HepG2 (cell line): ENCODE data around the gene TDG. TPM values are rescaled to one million over a fixed set of nuclear protein-coding genes. Genes with fewer than 3 reads are reported as not detected.

Experiments used
- ATAC-seq: fragments of 200-7000 bp; cut with Tn5 transposase; 3 replicates; pipeline ENCODE4 v1.9.1; 2020; ENCODE audit warnings: mild to moderate bottlenecking, moderate library complexity
- BruUV-seq: library from RNA; stranded (reverse); fragments of 400-500 nt; replicated peaks from 2 replicates; lab custom pipeline; 2021; lab: Mats Ljungman, UMichigan
- CTCF ChIA-PET: fragments of 300-600 bp; formaldehyde crosslinking; extraction: SDS; loops from one replicate; lab custom pipeline; 2021; ENCODE audit warnings: low total read pairs, inconsistent platforms, low intra/inter-chr PET ratio; lab: Yijun Ruan, JAX
- POLR2A ChIA-PET: fragments of 350-600 bp; sonication (Branson Sonifier 250); formaldehyde crosslinking; loops from one replicate; lab custom pipeline; 2020; ENCODE audit warnings: antibody characterized with exemption, inconsistent platforms; lab: Yijun Ruan, JAX
- DNase-seq: peaks from one replicate; pipeline ENCODE4 v3.0.0-alpha.2; 2015; ENCODE audit warnings: low spot score
- FAIRE-seq: peaks from 3 replicates; lab custom pipeline; 2011; peaks lifted over from hg19 to GRCh38; lab: Jason Lieb, UNC
- H2AFZ ChIP-seq: one replicate; pipeline ENCODE4 v1.6.1; 2011; ENCODE audit warnings: low read length, inconsistent platforms
- H3K27ac ChIP-seq: fragments of 300-600 bp; 3 replicates; pipeline ENCODE4 v1.8.0; 2011; ENCODE audit warnings: mixed run types, mild to moderate bottlenecking, mixed read lengths, low read length, inconsistent platforms; ENCODE audit not compliant: insufficient read depth; ENCODE audit errors: extremely low read length
- H3K27me3 ChIP-seq, 2 experiments: fragments of 200-600 bp in 1 of 2; 2 replicates in 1 of 2; 3 replicates in 1 of 2; pipeline versions ENCODE4 v1.6.0 to v1.8.0; 2011; ENCODE audit warnings: low read length in 2 of 2, mild to moderate bottlenecking in 2 of 2, moderate library complexity in 2 of 2, inconsistent platforms in 1 of 2; ENCODE audit not compliant: insufficient read depth in 2 of 2, control insufficient read depth in 1 of 2
- H3K36me3 ChIP-seq, 2 experiments: fragments of 200-600 bp in 1 of 2; replicated peaks in 1 of 2; 2 replicates in 1 of 2; 3 replicates in 1 of 2; pipeline versions ENCODE4 v1.5.1 to v1.8.0; 2011; ENCODE audit warnings: low read length in 2 of 2, inconsistent platforms in 1 of 2; ENCODE audit not compliant: insufficient read depth in 2 of 2, control insufficient read depth in 1 of 2
- H3K4me1 ChIP-seq: 2 replicates; pipeline ENCODE4 v1.5.1; 2012; ENCODE audit warnings: low read length, inconsistent platforms; ENCODE audit not compliant: insufficient read depth
- H3K4me2 ChIP-seq: 2 replicates; pipeline ENCODE4 v1.6.0; 2011; ENCODE audit warnings: low read depth, low read length, inconsistent platforms
- H3K4me3 ChIP-seq, 3 experiments: fragments of 200-600 bp in 1 of 3; sonication (generic), shearing (Covaris generic) in 1 of 3; replicated peaks in 1 of 3; 2 replicates each; pipeline ENCODE4 v1.5.1; 2011 to 2016; ENCODE audit warnings: low read length in 3 of 3, inconsistent platforms in 2 of 3, low read depth in 2 of 3, mild to moderate bottlenecking in 2 of 3, control low read depth in 1 of 3, mixed read lengths in 1 of 3; ENCODE audit not compliant: insufficient read depth in 1 of 3
- H3K79me2 ChIP-seq: one replicate; pipeline ENCODE4 v1.6.1; 2011; ENCODE audit warnings: low read length, inconsistent platforms; ENCODE audit not compliant: insufficient read depth
- H3K9ac ChIP-seq: 2 replicates; pipeline ENCODE4 v1.6.0; 2011; ENCODE audit warnings: mild to moderate bottlenecking, low read depth, low read length, inconsistent platforms; ENCODE audit not compliant: insufficient read depth
- H3K9me3 ChIP-seq: 2 replicates; pipeline ENCODE4 v1.5.1; 2012; ENCODE audit warnings: mild to moderate bottlenecking, low read length
- H4K20me1 ChIP-seq: 2 replicates; pipeline ENCODE4 v1.6.0; 2011; ENCODE audit warnings: inconsistent platforms, mild to moderate bottlenecking, low read length, moderate library complexity; ENCODE audit not compliant: insufficient read depth
- ARID4A ChIP-seq: sonication (generic); formaldehyde crosslinking; IDR thresholded peaks from 2 replicates; pipeline ENCODE4 v1.5.0; 2020; ENCODE audit warnings: mild to moderate bottlenecking, missing genetic modification reagents, borderline replicate concordance
- CENPBD1 ChIP-seq: sonication (generic); formaldehyde crosslinking; IDR thresholded peaks from 2 replicates; pipeline ENCODE4 v1.8.0; 2022; ENCODE audit warnings: missing genetic modification reagents, low read depth, mild to moderate bottlenecking, borderline replicate concordance
- ERF ChIP-seq: IDR thresholded peaks from 2 replicates; pipeline ENCODE4 v1.6.1; 2018; ENCODE audit warnings: missing biosample characterization, missing genetic modification reagents
- FOXC1 ChIP-seq: sonication (generic); formaldehyde crosslinking; IDR thresholded peaks from 2 replicates; pipeline ENCODE4 v1.8.0; 2022; ENCODE audit warnings: mild to moderate bottlenecking, missing genetic modification reagents, borderline replicate concordance
- HCFC1 ChIP-seq: fragments of 150-350 bp; IDR thresholded peaks from 2 replicates; pipeline ENCODE4 v1.6.1; 2014; ENCODE audit warnings: low read depth, low read length
- HIC2 ChIP-seq: sonication (generic); formaldehyde crosslinking; IDR thresholded peaks from 2 replicates; pipeline ENCODE4 v1.9.0; 2022; ENCODE audit warnings: low read depth, missing genetic modification reagents
- MYC ChIP-seq: sonication (generic); formaldehyde crosslinking; IDR thresholded peaks from 2 replicates; pipeline ENCODE4 v1.9.0; 2021; ENCODE audit warnings: missing genetic modification reagents, borderline replicate concordance
- RFXAP ChIP-seq: sonication (generic); formaldehyde crosslinking; IDR thresholded peaks from 2 replicates; pipeline ENCODE4 v1.4.0; 2020; ENCODE audit warnings: missing genetic modification reagents, borderline replicate concordance
- SPEN ChIP-seq: sonication (generic); formaldehyde crosslinking; IDR thresholded peaks from 2 replicates; pipeline ENCODE4 v1.5.1; 2020; ENCODE audit warnings: low read depth, mild to moderate bottlenecking, missing genetic modification reagents
- ZC3H4 ChIP-seq: sonication (generic); formaldehyde crosslinking; IDR thresholded peaks from 2 replicates; pipeline ENCODE4 v1.4.0; 2020; ENCODE audit warnings: missing genetic modification reagents, borderline replicate concordance
- ZNF12 ChIP-seq: sonication (generic); formaldehyde crosslinking; IDR thresholded peaks from 2 replicates; pipeline ENCODE4 v1.5.0; 2020; ENCODE audit warnings: missing genetic modification reagents
- ZNF30 ChIP-seq: sonication (generic); formaldehyde crosslinking; IDR thresholded peaks from 2 replicates; pipeline ENCODE4 v1.5.0; 2020; ENCODE audit warnings: mild to moderate bottlenecking, missing genetic modification reagents
- ZNF362 ChIP-seq: sonication (generic); formaldehyde crosslinking; IDR thresholded peaks from 2 replicates; pipeline ENCODE4 v1.4.0; 2020; ENCODE audit warnings: missing genetic modification reagents, mild to moderate bottlenecking, borderline replicate concordance
- ZNF430 ChIP-seq: sonication (generic); formaldehyde crosslinking; IDR thresholded peaks from 2 replicates; pipeline ENCODE4 v1.9.0; 2021; ENCODE audit warnings: mild to moderate bottlenecking, missing genetic modification reagents
- WGBS: methylation state at CpG from one replicate; pipeline ENCODE4 v1.1.6; 2017; ENCODE audit warnings: low lambda C conversion rate; 5-methylcytosine and 5-hydroxymethylcytosine counted together
- in situ Hi-C: cut with HindIII; loops from 2 replicates; pipeline ENCODE4 v1.10.0; 2017; ENCODE audit warnings: low pct_unique_long_range_greater_than_20kb; ENCODE audit not compliant: extremely low pct_ligation_motif_present
- intact Hi-C: fragments of 100-400 bp; cut with micrococcal nuclease; formaldehyde crosslinking; loops from one replicate; pipeline ENCODE4 v1.10.0; 2022; ENCODE audit not compliant: unreplicated experiment
- polyA plus RNA-seq, 8 experiments: library from polyadenylated mRNA; depleted of rRNA in 3 of 8; stranded (reverse) in 7 of 8; unstranded in 1 of 8; fragments of >200 nt; fragmentation: Illumina TruSeq in 4 of 8; extraction: Trizol in 4 of 8; gene quantifications; 2 replicates each; pipeline versions ENCODE4 v1.2.1 to v1.2.3, GENCODE V29; 2011 to 2016; ENCODE audit warnings: low read depth in 4 of 8, missing spikeins in 1 of 8, mixed read lengths in 1 of 8; ENCODE audit not compliant: insufficient read depth in 1 of 8
- total RNA-seq, 5 experiments: library from RNA; depleted of rRNA; stranded (reverse); fragments of >200 nt; fragmentation: Illumina TruSeq; extraction: Trizol; gene quantifications; 2 replicates each; pipeline ENCODE4 v1.2.3, GENCODE V29; 2016; ENCODE audit warnings: low read depth in 1 of 5

Gene TDG
- total and polyA plus RNA-seq, 2 of the 13 experiments (the other 11 are each of a cell fraction or from before 2014, with no cell fraction given) = 14.2 to 19.5 TPM

- TF ChIP-seq ARID4A = 0 out of 2 replicates have a peak, but pooled peaks have one; percentile 65
- TF ChIP-seq ZC3H4 = no peak
- TF ChIP-seq FOXC1 (CRISPR knock-in tag) = 0 out of 2 replicates have a peak, but pooled peaks have one; percentile 34
- no peak for TF ChIP-seq ZNF430 (CRISPR knock-in tag)
- peak; percentile 91 for TF ChIP-seq HCFC1
- 0 out of 2 replicates have a peak, but pooled peaks have one; percentile 13 for TF ChIP-seq ERF (CRISPR knock-in tag)
Observed at GRCh38 chr12:103929784-103930033, 36.0 kb upstream of the TDG start (continued).

GRCh38 chr12:103930034-103930786, 35.5 kb upstream of the TDG start, which contains the start of gene HSP90B1:
Gene HSP90B1 (plus strand): TSS chr12:103930410. CDS start chr12:103930516, 106 bp downstream.
- DNase-seq (peak; percentile 100), FAIRE-seq (peak; percentile 86), ATAC-seq (peak; percentile 87)
- in situ Hi-C loops (no loop called here), intact Hi-C loops (loop anchor here (1.0 to 10.0 kb wide), 3 partner anchors 27 to 155 kb away; partner anchors contain the start of gene TDG)
- ChIA-PET CTCF (no interaction called here), POLR2A (interaction anchor here (0.6 to 2.1 kb wide), 18 partner anchors 10 to 356 kb away, joined by 3 to 60 read pairs (median 6); partner anchors contain the start of genes HCFC2, NFYB, NT5DC3 and TDG)
- peaks cover 6 to 30% of the 10 kb centered on the region in 2 experiments for H3K36me3 ChIP-seq
- no peaks in the 10 kb centered on the region for H3K9me3 ChIP-seq
- peak within 1 kb of the TSS; percentile 84 to 87 (median 85) for H3K4me3 ChIP-seq
- H3K9ac ChIP-seq = peak within 1 kb of the TSS; percentile 93
- H4K20me1 ChIP-seq = peaks cover 26% of the 10 kb centered on the region
- BruUV-seq = no TSS peak
- H3K27ac ChIP-seq = peak within 1 kb of the TSS; percentile 90
- H3K79me2 ChIP-seq = peaks cover 44% of the 10 kb centered on the region
- H3K4me2 ChIP-seq = peak within 1 kb of the TSS; percentile 87
- H3K27me3 ChIP-seq = no peaks in the 10 kb centered on the region; a peak in 1 of 5 replicates
- H2AFZ ChIP-seq = peak within 1 kb of the TSS; percentile 97
- peaks cover 45% of the 10 kb centered on the region for H3K4me1 ChIP-seq
- WGBS = under 1% methylated on average over 33 of the region's 56 CpGs
- TF ChIP-seq RFXAP (CRISPR knock-in tag) (peak; percentile 95; the same call in 1 of the 2 replicates), ZNF362 (CRISPR knock-in tag) (peak; percentile 40; the same call in 1 of the 2 replicates), ZNF12 (CRISPR knock-in tag) (0 out of 2 replicates have a peak, but pooled peaks have one; percentile 40), SPEN (CRISPR knock-in tag) (peak; percentile 67), ZNF30 (0 out of 2 replicates have a peak, but pooled peaks have one; percentile 60), CENPBD1 (CRISPR knock-in tag) (no peak; the same call in 1 of the 2 replicates), MYC (CRISPR knock-in tag) (peak; percentile 95), HIC2 (CRISPR knock-in tag) (no peak)
